ACC112 (cell line): ENCODE measurements around the gene RRAS.

Experiments
- H2AFZ ChIP-seq: fragments of 200-600 bp; sonication (generic); one replicate; pipeline ENCODE4 v1.6.0; 2017; ENCODE audit warnings: antibody characterized with exemption, low read length; ENCODE audit not compliant: unreplicated experiment
- H3K27ac ChIP-seq: fragments of 200-600 bp; sonication (generic); 2 replicates; pipeline ENCODE4 v1.5.1; 2014; ENCODE audit warnings: low read depth, mild to moderate bottlenecking, antibody characterized with exemption, low read length, moderate library complexity
- H3K27me3 ChIP-seq: fragments of 200-600 bp; sonication (generic); 2 replicates; pipeline ENCODE4 v1.6.1; 2014; ENCODE audit warnings: mild to moderate bottlenecking, antibody characterized with exemption, low read length, moderate library complexity, mixed read lengths; ENCODE audit not compliant: insufficient read depth
- H3K36me3 ChIP-seq: fragments of 200-600 bp; sonication (generic); 2 replicates; pipeline ENCODE4 v1.6.1; 2016; ENCODE audit warnings: mild to moderate bottlenecking, antibody characterized with exemption, low read length, moderate library complexity, mixed read lengths; ENCODE audit not compliant: insufficient read depth
- H3K4me1 ChIP-seq: fragments of 200-600 bp; sonication (generic); one replicate; pipeline ENCODE4 v1.6.1; 2016; ENCODE audit warnings: low read length, mixed read lengths; ENCODE audit not compliant: insufficient read depth, unreplicated experiment, control insufficient read depth
- H3K4me3 ChIP-seq: fragments of 200-600 bp; sonication (generic); 2 replicates; pipeline ENCODE4 v1.5.1; 2014; ENCODE audit warnings: mild to moderate bottlenecking, low read depth, low read length
- H3K79me2 ChIP-seq: fragments of 200-600 bp; sonication (generic); one replicate; pipeline ENCODE4 v1.6.0; 2016; ENCODE audit warnings: low read length; ENCODE audit not compliant: control insufficient read depth, unreplicated experiment, insufficient read depth

The RRAS gene

DNA sequence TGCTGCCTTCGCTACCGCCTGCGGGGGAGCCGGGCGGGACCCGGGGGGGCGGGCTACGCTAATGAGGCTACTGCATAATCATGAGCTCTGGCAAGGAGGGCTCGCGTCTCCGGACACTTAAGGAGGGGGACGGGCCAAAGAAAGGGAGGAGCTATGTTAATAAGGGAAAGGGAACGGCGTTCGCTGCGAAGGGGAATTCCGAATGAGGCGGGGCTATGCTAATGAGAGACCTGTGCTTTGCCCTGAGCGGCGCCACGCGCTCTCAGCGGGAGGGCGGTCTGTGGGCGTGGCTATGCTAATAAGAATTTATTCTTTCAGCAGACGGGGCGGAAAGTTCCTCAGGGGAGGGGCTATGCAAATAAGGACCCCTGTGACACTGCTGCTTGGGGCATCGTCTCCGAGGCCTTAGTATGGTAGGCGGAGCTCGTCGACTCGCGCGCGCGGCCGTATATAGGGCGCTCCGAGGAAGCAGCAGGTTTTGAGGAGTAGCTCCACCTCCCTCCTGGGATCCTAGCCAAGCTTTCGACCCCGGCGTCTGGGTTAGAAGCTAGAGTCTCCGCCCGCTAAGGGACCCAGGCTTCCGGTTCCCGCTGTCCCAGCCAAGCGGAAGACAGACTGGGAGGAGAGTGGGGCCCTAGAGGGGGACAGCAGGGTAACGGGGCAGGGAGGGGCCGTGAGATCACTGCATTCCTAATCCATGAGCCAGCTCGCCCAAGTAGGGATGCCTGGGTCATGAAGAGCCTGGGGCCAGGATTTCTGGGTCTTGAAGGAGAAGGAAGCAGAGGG, at the start of gene RRAS:
Gene RRAS (minus strand): TSS at position 31 of the 786 bp plus-strand sequence. CDS start 45 bp downstream, outside the sequence.
- Histone ChIP-seq H3K27ac (peak within 1 kb of the TSS; percentile 100), H3K4me1 (peaks cover 21% of the 10 kb centered on the region), H2AFZ (no peak within 1 kb of the TSS), H3K79me2 (peaks cover 45% of the 10 kb centered on the region), H3K4me3 (peak within 1 kb of the TSS; percentile 95), H3K27me3 (no peaks in the 10 kb centered on the region), H3K36me3 (no peaks in the 10 kb centered on the region)

GRCh38 chr19:49689133-49690078, 49.5 kb upstream of the RRAS start, which contains the start of gene ADM5:
Gene ADM5 (plus strand): TSS chr19:49689594. CDS start chr19:49689838, 244 bp downstream.
- Histone ChIP-seq H2AFZ (peak within 1 kb of the TSS; percentile 84), H3K27ac (peak within 1 kb of the TSS; percentile 29; the same call in 1 of the 2 replicates), H3K4me3 (peak within 1 kb of the TSS; percentile 81), H3K36me3 (no peaks in the 10 kb centered on the region), H3K4me1 (no peaks in the 10 kb centered on the region), H3K79me2 (no peaks in the 10 kb centered on the region), H3K27me3 (no peaks in the 10 kb centered on the region)

- H3K27me3 ChIP-seq, result no peaks in the 10 kb centered on the region
- no peaks in the 10 kb centered on the region for H3K79me2 ChIP-seq
- no peak overlapping the region for H3K27ac ChIP-seq
- 0 out of 2 replicates have a peak, but pooled peaks cover 3% of the 10 kb centered on the region for H3K36me3 ChIP-seq
- no peak overlapping the region for H3K4me3 ChIP-seq
- H3K4me1 ChIP-seq, result no peaks in the 10 kb centered on the region
- no peak overlapping the region for H2AFZ ChIP-seq
Observed at GRCh38 chr19:49688531-49689132, 48.7 kb upstream of the RRAS start.

- Histone ChIP-seq H2AFZ (no peak overlapping the region), H3K4me1 (no peaks in the 10 kb centered on the region), H3K4me3 (no peak overlapping the region), H3K27me3 (no peaks in the 10 kb centered on the region), H3K27ac (no peak overlapping the region), H3K36me3 (0 out of 2 replicates have a peak, but pooled peaks cover 3% of the 10 kb centered on the region), H3K79me2 (no peaks in the 10 kb centered on the region)
Observed at GRCh38 chr19:49687566-49688316, 47.8 kb upstream of the RRAS start.

DNA sequence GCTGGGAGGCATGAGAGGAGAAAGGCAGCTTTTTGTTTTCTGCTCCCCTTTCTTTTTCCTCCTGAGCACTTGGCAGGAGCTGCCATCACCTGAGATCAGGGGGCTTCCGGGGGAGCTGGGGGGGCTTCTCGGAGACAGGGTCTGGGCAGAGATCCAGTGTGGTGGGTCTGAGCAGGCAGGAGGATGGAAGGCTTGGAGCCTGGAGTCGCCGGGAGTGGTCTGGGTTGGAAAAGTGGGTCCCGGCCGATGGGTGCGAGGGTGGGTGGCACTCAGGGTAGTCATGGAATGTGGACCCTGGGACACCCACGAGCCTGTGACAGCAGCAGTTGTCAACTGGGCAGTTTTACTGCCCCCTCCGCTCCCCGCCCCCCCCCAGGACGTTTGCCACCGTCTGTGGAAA, 47.2 kb upstream of the RRAS start:
- Histone ChIP-seq H3K79me2 (no peaks in the 10 kb centered on the region), H3K27me3 (no peaks in the 10 kb centered on the region), H2AFZ (no peak overlapping the region), H3K4me1 (no peaks in the 10 kb centered on the region), H3K4me3 (no peak overlapping the region), H3K36me3 (peaks cover 3% of the 10 kb centered on the region; the same call in 1 of the 2 replicates), H3K27ac (no peak overlapping the region)

DNA sequence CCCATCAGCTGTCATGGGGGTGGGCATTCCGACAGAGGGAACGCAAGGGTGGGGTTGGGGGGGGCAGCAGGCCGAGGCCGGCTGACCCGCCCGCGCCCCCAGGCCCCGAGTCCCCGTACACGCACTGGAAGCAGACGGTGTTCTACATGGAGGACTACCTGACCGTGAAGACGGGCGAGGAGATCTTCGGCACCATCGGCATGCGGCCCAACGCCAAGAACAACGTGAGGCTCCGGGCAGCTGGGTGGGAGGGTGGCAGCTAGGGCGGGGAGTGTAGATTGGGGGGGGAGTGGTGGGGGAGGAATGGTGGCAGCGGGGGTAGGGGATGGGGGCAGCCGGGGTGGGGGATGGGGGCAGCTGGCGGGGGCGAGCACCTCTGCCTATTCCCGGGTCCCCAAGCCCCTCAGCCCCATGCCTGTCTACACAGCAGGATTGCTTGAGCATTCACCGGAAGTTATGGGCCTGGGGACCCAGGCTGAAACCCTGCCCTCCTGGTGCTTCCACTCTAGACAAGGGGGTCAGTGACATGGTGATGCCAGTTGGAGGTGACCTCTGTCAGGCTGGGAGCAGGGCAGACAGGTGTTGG, 46.7 kb upstream of the RRAS start:
- H3K4me3 ChIP-seq, result no peak overlapping the region
- H3K36me3 ChIP-seq, result peaks cover 3% of the 10 kb centered on the region; the same call in 1 of the 2 replicates
- H2AFZ ChIP-seq, result no peak overlapping the region
- H3K27ac ChIP-seq, result no peak overlapping the region
- no peaks in the 10 kb centered on the region for H3K27me3 ChIP-seq
- no peaks in the 10 kb centered on the region for H3K4me1 ChIP-seq
- H3K79me2 ChIP-seq, result no peaks in the 10 kb centered on the region

DNA sequence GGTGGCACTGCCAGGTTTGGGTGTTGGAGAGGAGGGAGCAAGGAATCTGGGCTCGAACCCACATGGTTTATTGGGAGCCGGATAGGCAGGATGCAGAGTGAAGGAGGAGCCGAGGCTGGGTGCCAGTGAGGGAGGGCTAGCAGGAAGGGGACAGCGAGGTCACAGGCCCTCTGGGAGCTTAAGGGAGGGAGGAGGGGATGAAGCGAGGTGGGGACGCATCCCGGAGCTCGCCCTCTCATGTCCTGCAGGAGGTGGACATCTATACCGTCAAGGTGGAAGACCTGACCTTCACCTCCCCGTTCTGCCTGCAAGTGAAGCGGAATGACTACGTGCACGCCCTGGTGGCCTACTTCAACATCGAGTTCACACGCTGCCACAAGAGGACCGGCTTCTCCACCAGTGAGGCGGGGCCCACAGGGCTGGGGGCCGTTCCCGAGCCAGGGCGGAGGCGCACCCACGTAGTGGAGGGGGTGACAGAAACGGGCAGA, 45.9 kb upstream of the RRAS start:
- Histone ChIP-seq H3K27me3 (no peaks in the 10 kb centered on the region), H3K79me2 (peaks cover 4% of the 10 kb centered on the region), H3K36me3 (peaks cover 3% of the 10 kb centered on the region; the same call in 1 of the 2 replicates), H3K27ac (no peak overlapping the region), H2AFZ (no peak overlapping the region), H3K4me1 (peaks cover 3% of the 10 kb centered on the region), H3K4me3 (no peak overlapping the region)

- H3K27ac ChIP-seq, result no peak overlapping the region
Observed at GRCh38 chr19:49684983-49685553, 45.1 kb upstream of the RRAS start.

DNA sequence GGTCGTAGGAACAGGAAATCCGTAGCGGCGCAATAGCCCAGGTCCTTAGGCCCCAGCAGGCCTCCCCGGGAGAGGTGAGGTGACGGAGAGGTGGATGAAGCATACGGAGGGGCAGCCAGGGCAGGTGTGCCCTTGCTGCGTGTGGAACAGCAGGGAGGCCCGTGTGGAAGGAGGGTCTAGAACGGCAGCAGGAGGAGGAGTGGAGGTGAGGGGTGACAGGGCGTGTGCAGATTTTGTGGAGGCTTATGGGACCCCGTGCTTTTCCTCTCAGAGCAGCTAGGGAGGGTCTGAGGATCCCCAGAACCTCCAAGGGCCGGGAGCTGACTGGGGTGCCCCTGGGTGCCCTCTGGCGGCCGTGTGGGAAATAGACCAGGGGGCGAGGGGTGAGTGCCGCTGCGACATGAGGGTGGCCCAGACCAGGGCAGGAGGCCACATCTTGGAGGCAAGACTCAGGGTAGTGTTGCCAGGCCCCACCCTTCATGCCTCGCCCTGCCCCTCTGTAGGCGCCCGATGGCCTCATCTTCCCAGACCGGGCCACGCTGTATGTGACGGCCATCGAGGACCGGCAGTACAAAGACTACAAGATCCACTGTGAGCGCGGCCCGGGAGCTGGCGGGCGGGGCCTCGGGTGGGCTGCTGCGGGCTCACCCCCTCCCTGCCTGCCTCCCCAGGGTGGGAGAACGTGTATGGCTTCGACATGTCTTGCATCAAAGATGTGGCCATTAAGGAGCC, 44.5 kb upstream of the RRAS start:
- no peak overlapping the region for H2AFZ ChIP-seq
- H3K4me3 ChIP-seq, result no peak overlapping the region
- peaks cover 3% of the 10 kb centered on the region; the same call in 1 of the 2 replicates for H3K36me3 ChIP-seq
- H3K27me3 ChIP-seq, result no peaks in the 10 kb centered on the region
- H3K4me1 ChIP-seq, result peaks cover 11% of the 10 kb centered on the region
- H3K27ac ChIP-seq, result no peak overlapping the region
- peaks cover 18% of the 10 kb centered on the region for H3K79me2 ChIP-seq

More at GRCh38 chr19:49684983-49685553, 45.1 kb upstream of the RRAS start:
- peaks cover 11% of the 10 kb centered on the region for H3K79me2 ChIP-seq
- H3K4me3 ChIP-seq, result no peak overlapping the region
- H3K27me3 ChIP-seq, result no peaks in the 10 kb centered on the region
- peaks cover 9% of the 10 kb centered on the region for H3K4me1 ChIP-seq
- peaks cover 3% of the 10 kb centered on the region; the same call in 1 of the 2 replicates for H3K36me3 ChIP-seq
- no peak overlapping the region for H2AFZ ChIP-seq
